H9 (cell line): ENCODE data around the gene TAF8. TPM values are rescaled to one million over a fixed set of nuclear protein-coding genes. Genes with fewer than 3 reads are reported as not detected.

Source experiments
- DNase-seq: peaks from one replicate; pipeline ENCODE4 v3.0.0-alpha.2; 2017
- H2AFZ ChIP-seq: one replicate; pipeline ENCODE4 v1.6.1; 2013; ENCODE audit warnings: mild to moderate bottlenecking, low read length, control low read depth, moderate library complexity
- H2AK5ac ChIP-seq: 2 replicates; pipeline ENCODE4 v1.6.1; 2013; ENCODE audit warnings: low read length, control low read depth, mixed read lengths; ENCODE audit not compliant: insufficient read length
- H2BK120ac ChIP-seq: one replicate; pipeline ENCODE4 v1.6.1; 2013; ENCODE audit warnings: low read depth, mild to moderate bottlenecking, low read length, control low read depth, inconsistent platforms; ENCODE audit not compliant: poor library complexity, severe bottlenecking
- H2BK12ac ChIP-seq: 2 replicates; pipeline ENCODE4 v1.6.1; 2013; ENCODE audit warnings: low read length, control low read depth, mixed read lengths, low read depth; ENCODE audit not compliant: insufficient read length
- H2BK15ac ChIP-seq: 2 replicates; pipeline ENCODE4 v1.6.1; 2013; ENCODE audit warnings: low read depth, low read length, control low read depth
- H2BK20ac ChIP-seq: one replicate; pipeline ENCODE4 v1.6.1; 2013; ENCODE audit warnings: low read depth, mild to moderate bottlenecking, low read length, control low read depth, inconsistent platforms; ENCODE audit not compliant: poor library complexity, severe bottlenecking
- H2BK5ac ChIP-seq: 2 replicates; pipeline ENCODE4 v1.6.1; 2013; ENCODE audit warnings: low read length, control low read depth, mixed read lengths; ENCODE audit not compliant: insufficient read length
- H3K14ac ChIP-seq: 2 replicates; pipeline ENCODE4 v1.6.1; 2013; ENCODE audit warnings: low read length, control low read depth; ENCODE audit not compliant: insufficient read depth
- H3K18ac ChIP-seq: 2 replicates; pipeline ENCODE4 v1.6.1; 2013; ENCODE audit warnings: low read depth, mild to moderate bottlenecking, mixed read lengths, low read length, control low read depth; ENCODE audit not compliant: insufficient read length
- H3K23ac ChIP-seq: 2 replicates; pipeline ENCODE4 v1.6.1; 2013; ENCODE audit warnings: low read length, control low read depth, mixed read lengths, low read depth; ENCODE audit not compliant: insufficient read length
- H3K23me2 ChIP-seq: 2 replicates; pipeline ENCODE4 v1.6.1; 2013; ENCODE audit warnings: low read depth, mild to moderate bottlenecking, mixed read lengths, low read length, control low read depth; ENCODE audit not compliant: insufficient read length, poor library complexity, severe bottlenecking
- H3K27ac ChIP-seq: 2 replicates; pipeline ENCODE4 v1.5.1; 2013; ENCODE audit warnings: low read length, control low read depth, mixed read lengths, low read depth; ENCODE audit not compliant: insufficient read length
- H3K27me3 ChIP-seq: 2 replicates; pipeline ENCODE4 v1.6.1; 2013; ENCODE audit warnings: low read length, control low read depth, inconsistent platforms; ENCODE audit not compliant: insufficient read depth
- H3K4ac ChIP-seq: 2 replicates; pipeline ENCODE4 v1.6.1; 2013; ENCODE audit warnings: low read depth, mild to moderate bottlenecking, control low read depth, inconsistent platforms, low read length, moderate library complexity
- H3K4me1 ChIP-seq: 2 replicates; pipeline ENCODE4 v1.6.1; 2013; ENCODE audit warnings: low read length, control low read depth, inconsistent platforms; ENCODE audit not compliant: insufficient read depth
- H3K4me2 ChIP-seq: 2 replicates; pipeline ENCODE4 v1.6.1; 2013; ENCODE audit warnings: low read length, control low read depth, mixed read lengths; ENCODE audit not compliant: insufficient read length, insufficient read depth
- H3K56ac ChIP-seq: 2 replicates; pipeline ENCODE4 v1.6.1; 2013; ENCODE audit warnings: low read depth, mild to moderate bottlenecking, mixed read lengths, low read length, control low read depth; ENCODE audit not compliant: insufficient read length
- H3K79me1 ChIP-seq: 2 replicates; pipeline ENCODE4 v1.6.1; 2013; ENCODE audit warnings: low read depth, mild to moderate bottlenecking, moderate library complexity, low read length, control low read depth, inconsistent platforms; ENCODE audit not compliant: insufficient read depth, poor library complexity, severe bottlenecking
- H3K79me2 ChIP-seq: 2 replicates; pipeline ENCODE4 v1.6.1; 2013; ENCODE audit warnings: low read length, control low read depth, inconsistent platforms; ENCODE audit not compliant: insufficient read depth
- H3K9ac ChIP-seq: 2 replicates; pipeline ENCODE4 v1.6.1; 2013; ENCODE audit warnings: low read length, control low read depth, mixed read lengths; ENCODE audit not compliant: insufficient read length; ENCODE audit errors: extremely low read depth
- H3K9me3 ChIP-seq: one replicate; pipeline ENCODE4 v1.6.1; 2013; ENCODE audit warnings: low read depth, low read length, inconsistent platforms; ENCODE audit not compliant: control insufficient read depth
- H3T11ph ChIP-seq: one replicate; pipeline ENCODE4 v1.6.1; 2013; ENCODE audit warnings: mild to moderate bottlenecking, low read length, control low read depth, inconsistent platforms
- H4K20me1 ChIP-seq: one replicate; pipeline ENCODE4 v1.6.1; 2013; ENCODE audit not compliant: control insufficient read depth, insufficient read length, insufficient read depth
- H4K5ac ChIP-seq: 2 replicates; pipeline ENCODE4 v1.6.1; 2013; ENCODE audit warnings: low read depth, mild to moderate bottlenecking, mixed read lengths, low read length, control low read depth; ENCODE audit not compliant: insufficient read length
- H4K8ac ChIP-seq: replicated peaks from 2 replicates; pipeline ENCODE4 v1.6.1; 2013; ENCODE audit warnings: low read length, control low read depth, mixed read lengths, low read depth; ENCODE audit not compliant: insufficient read length
- H4K91ac ChIP-seq: 2 replicates; pipeline ENCODE4 v1.6.1; 2013; ENCODE audit warnings: low read depth, mild to moderate bottlenecking, moderate library complexity, mixed read lengths, low read length, control low read depth; ENCODE audit not compliant: insufficient read length
- H3K27ac Mint-ChIP-seq, 3 experiments: 2 replicates in 2 of 3; 3 replicates in 1 of 3; pipeline ENCODE4 v1.8.0; 2020 to 2021; ENCODE audit warnings: mixed read lengths in 3 of 3, mild to moderate bottlenecking in 1 of 3, moderate library complexity in 1 of 3
- H3K27me3 Mint-ChIP-seq: 2 replicates; pipeline ENCODE4 v1.8.0; 2021; ENCODE audit warnings: low read depth, mild to moderate bottlenecking, moderate library complexity, mixed read lengths
- H3K36me3 Mint-ChIP-seq, 3 experiments: 2 replicates in 2 of 3; 3 replicates in 1 of 3; pipeline ENCODE4 v1.8.0; 2020 to 2021; ENCODE audit warnings: low read depth in 3 of 3, mixed read lengths in 3 of 3; ENCODE audit not compliant: insufficient read depth in 1 of 3
- H3K4me1 Mint-ChIP-seq, 2 experiments: 2 replicates each; pipeline ENCODE4 v1.8.0; 2020; ENCODE audit warnings: mixed read lengths in 2 of 2
- H3K4me3 Mint-ChIP-seq, 2 experiments: 2 replicates in 1 of 2; 3 replicates in 1 of 2; pipeline ENCODE4 v1.8.0; 2020 to 2021; ENCODE audit warnings: mild to moderate bottlenecking in 2 of 2, mixed read lengths in 2 of 2, moderate library complexity in 1 of 2
- H3K9me3 Mint-ChIP-seq, 2 experiments: 2 replicates in 1 of 2; 3 replicates in 1 of 2; pipeline ENCODE4 v1.8.0; 2020; ENCODE audit warnings: mild to moderate bottlenecking in 2 of 2, mixed read lengths in 2 of 2, moderate library complexity in 1 of 2
- CTCF ChIP-seq: fragments of 200-600 bp; sonication (generic); conservative IDR thresholded peaks from 3 replicates; pipeline ENCODE4 v1.8.0; 2021; ENCODE audit warnings: antibody characterized with exemption, mild to moderate bottlenecking
- WGBS: extraction: QIAGEN DNeasy Blood & Tissue Kit; methylation state at CpG from one replicate; pipeline ENCODE4 v1.1.7; 2013; ENCODE audit warnings: missing lambda C conversion rate, low lambda C conversion rate, mixed read lengths; ENCODE audit not compliant: insufficient read length; ENCODE audit errors: extremely low coverage; 5-methylcytosine and 5-hydroxymethylcytosine counted together
- total RNA-seq: library from RNA; stranded (reverse); gene quantifications from 2 replicates; pipeline ENCODE4 v1.2.1, GENCODE V29; 2021

Gene TAF8
- total RNA-seq, 1 experiment from 2014 or later: 30.4 TPM

GRCh38 chr6:42113936-42114636 lies 63.8 kb downstream of the TAF8 start:
- Histone ChIP-seq H3K4me1 (no peaks in the 10 kb centered on the region), H3K9me3 (no peaks in the 10 kb centered on the region), H2AK5ac (no peak overlapping the region), H4K20me1 (peaks cover 5% of the 10 kb centered on the region), H2BK5ac (no peak overlapping the region), H3K23me2 (no peaks in the 10 kb centered on the region), H2BK15ac (no peak overlapping the region), H3K4me2 (no peak overlapping the region), H2BK20ac (no peak overlapping the region), H3K14ac (no peak overlapping the region; the same call in 1 of the 2 replicates), H2AFZ (no peak overlapping the region), H3K79me1 (peaks cover 11% of the 10 kb centered on the region), H3K27ac (no peak overlapping the region), H4K91ac (no peak overlapping the region), H3K18ac (no peak overlapping the region), H3K4ac (no peak overlapping the region), H3K9ac (no peak overlapping the region), H3K23ac (no peak overlapping the region), H2BK12ac (no peak overlapping the region), H3T11ph (no peak overlapping the region), H3K27me3 (no peaks in the 10 kb centered on the region), H3K79me2 (no peaks in the 10 kb centered on the region), H4K5ac (no peak overlapping the region), H3K56ac (no peak overlapping the region), H4K8ac (no peak overlapping the region), H2BK120ac (no peak overlapping the region)
- TF ChIP-seq CTCF: no peak
- no peaks in the 10 kb centered on the region for H3K27me3 Mint-ChIP-seq
- H3K4me1 Mint-ChIP-seq: peaks cover 0 to 4% of the 10 kb centered on the region in 2 experiments; a peak in 2 of 4 replicates
- no peak for DNase-seq
- no peak overlapping the region for H3K4me3 Mint-ChIP-seq
- peaks cover 17 to 48% (median 44%) of the 10 kb centered on the region in 3 experiments; a peak in 6 of 7 replicates for H3K36me3 Mint-ChIP-seq
- no peak overlapping the region; a peak in 1 of 7 replicates for H3K27ac Mint-ChIP-seq
- WGBS: no CpG with 5 or more reads among the region's 5 CpGs
- no peaks in the 10 kb centered on the region for H3K9me3 Mint-ChIP-seq
